Erythroblast (primary cell): ENCODE data around the gene CTNND2.

Source experiments
- GATA1 ChIP-seq: IDR thresholded peaks from 2 replicates; pipeline ENCODE4 v1.6.1; 2011; ENCODE audit warnings: low read depth, mild to moderate bottlenecking, control low read depth, low read length, moderate library complexity
- POLR2A ChIP-seq: IDR thresholded peaks from 2 replicates; pipeline ENCODE4 v1.6.1; 2011; ENCODE audit warnings: mild to moderate bottlenecking, low read length

- TF ChIP-seq POLR2A (no peak), GATA1 (no peak)
Observed at GRCh38 chr5:10935536-10935935, 968.7 kb downstream of the CTNND2 start.
